ENCODE measurements around the gene HIGD1C.
"Not testable (repeated sequence)": the region's sequence is repeated elsewhere in the genome, so short reads cannot be mapped to it uniquely, and the experiment has no call there.

HIGD1C gene

GRCh38 chr12:50953047-50953446 lies 703 bp downstream of the HIGD1C start:
- Histone ChIP-seq H3K27ac (ENCODE audit: low read depth, low read length, poor library complexity, severe bottlenecking) (no peak overlapping the region), H3K9me2 (ENCODE audit: low read depth, low read length) (no peaks in the 10 kb centered on the region), H3K79me2 (ENCODE audit: insufficient read depth, low read length) (no peaks in the 10 kb centered on the region), H3K9ac (ENCODE audit: low read length) (no peak overlapping the region), H4K20me1 (ENCODE audit: insufficient read depth, low read length) (no peaks in the 10 kb centered on the region), H3K4me1 (ENCODE audit: insufficient read depth, low read length, severe bottlenecking) (peaks cover 9% of the 10 kb centered on the region), H3K9me3 (ENCODE audit: low read length) (no peaks in the 10 kb centered on the region), H3K36me3 (ENCODE audit: insufficient read depth, low read length) (no peaks in the 10 kb centered on the region), H2AFZ (ENCODE audit: low read length) (no peak overlapping the region), H3K4me2 (ENCODE audit: low read length) (no peak overlapping the region), H3K4me3 (ENCODE audit: low read depth, low read length, poor library complexity, severe bottlenecking) (no peak overlapping the region), H3K27me3 (ENCODE audit: insufficient read depth, low read length) (no peaks in the 10 kb centered on the region), H3F3A (ENCODE audit: insufficient read depth, low read length) (no peaks in the 10 kb centered on the region)
- TF ChIP-seq EZH2 (IDR thresholded peaks at IDR 0.05; ENCODE audit: borderline replicate concordance, low read length) (no peak), CTCF (IDR thresholded peaks at IDR 0.05; ENCODE audit: low read length) (peak; percentile 23; the same call in 1 of the 2 replicates)

- not testable (repeated sequence) for H3K9me3 ChIP-seq (ENCODE audit: low read length); H3K4me2 ChIP-seq (ENCODE audit: low read length); H3K27me3 ChIP-seq (ENCODE audit: insufficient read depth, low read length); H4K20me1 ChIP-seq (ENCODE audit: insufficient read depth, low read length); H3K4me3 ChIP-seq (ENCODE audit: low read depth, low read length, poor library complexity, severe bottlenecking); H3K9ac ChIP-seq (ENCODE audit: low read length); H3K9me2 ChIP-seq (ENCODE audit: low read depth, low read length); H3K4me1 ChIP-seq (ENCODE audit: insufficient read depth, low read length, severe bottlenecking); H2AFZ ChIP-seq (ENCODE audit: low read length); H3K79me2 ChIP-seq (ENCODE audit: insufficient read depth, low read length); H3K36me3 ChIP-seq (ENCODE audit: insufficient read depth, low read length); H3K27ac ChIP-seq (ENCODE audit: low read depth, low read length, poor library complexity, severe bottlenecking); H3F3A ChIP-seq (ENCODE audit: insufficient read depth, low read length)
Observed at GRCh38 chr12:50954789-50955188, 2.4 kb downstream of the HIGD1C start.

- no peak overlapping the region for H3K4me2 ChIP-seq (ENCODE audit: low read length)
Observed at GRCh38 chr12:50955288-50955687, 2.9 kb downstream of the HIGD1C start.

More at GRCh38 chr12:50955288-50955687, 2.9 kb downstream of the HIGD1C start:
- Histone ChIP-seq H3K27me3 (ENCODE audit: insufficient read depth, low read length) (no peaks in the 10 kb centered on the region), H3F3A (ENCODE audit: insufficient read depth, low read length) (no peaks in the 10 kb centered on the region), H3K9me3 (ENCODE audit: low read length) (no peaks in the 10 kb centered on the region), H3K9ac (ENCODE audit: low read length) (no peak overlapping the region), H3K79me2 (ENCODE audit: insufficient read depth, low read length) (no peaks in the 10 kb centered on the region), H4K20me1 (ENCODE audit: insufficient read depth, low read length) (no peaks in the 10 kb centered on the region), H3K4me1 (ENCODE audit: insufficient read depth, low read length, severe bottlenecking) (peaks cover 14% of the 10 kb centered on the region), H3K4me3 (ENCODE audit: low read depth, low read length, poor library complexity, severe bottlenecking) (no peak overlapping the region), H3K9me2 (ENCODE audit: low read depth, low read length) (no peaks in the 10 kb centered on the region), H3K36me3 (ENCODE audit: insufficient read depth, low read length) (no peaks in the 10 kb centered on the region), H3K27ac (ENCODE audit: low read depth, low read length, poor library complexity, severe bottlenecking) (no peak overlapping the region), H2AFZ (ENCODE audit: low read length) (no peak overlapping the region)
- TF ChIP-seq EZH2 (IDR thresholded peaks at IDR 0.05; ENCODE audit: borderline replicate concordance, low read length) (no peak), CTCF (IDR thresholded peaks at IDR 0.05; ENCODE audit: low read length) (no peak)
